ENCODE data around the gene IFNA1.

DNA sequence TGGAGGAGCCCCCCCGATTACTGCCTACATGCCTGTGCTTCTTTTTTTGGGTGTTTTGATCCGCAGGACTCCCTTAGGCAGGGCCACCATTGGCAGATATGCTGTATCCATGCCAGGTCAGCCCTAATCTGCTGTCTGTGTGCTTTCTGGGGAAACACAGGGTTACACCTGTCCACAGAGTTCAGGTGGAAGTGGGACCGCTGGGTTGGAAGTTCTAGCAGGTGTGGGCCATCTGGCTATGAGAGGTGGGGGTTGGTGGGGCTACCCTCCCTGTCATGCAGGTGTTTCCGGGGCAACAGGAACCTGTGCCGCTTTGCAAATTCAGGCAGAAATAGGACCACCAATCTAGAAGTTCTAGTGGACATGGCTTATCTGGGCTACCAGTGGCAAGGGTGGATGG is 24.9 kb downstream of the IFNA1 start:
- no peak for TF ChIP-seq TAF1 (IDR thresholded peaks at IDR 0.05; ENCODE audit: low read depth, low read length)
- no peak for TF ChIP-seq POLR2A (IDR thresholded peaks at IDR 0.05; ENCODE audit: low read depth, low read length)
- TF ChIP-seq SPI1 (IDR thresholded peaks at IDR 0.05; ENCODE audit: low read depth, low read length) = no peak
- TF ChIP-seq POLR2AphosphoS5 (IDR thresholded peaks at IDR 0.05; ENCODE audit: low read depth, low read length) = no peak

Data from GM12891 (cell line).